HUES64 (cell line): ENCODE results near the gene RAPGEF3. TPM values are rescaled to one million over a fixed set of nuclear protein-coding genes. Genes with fewer than 3 reads are reported as not detected.

Experiments
- H3K27ac ChIP-seq: 2 replicates; pipeline ENCODE4 v1.7.0; 2013; ENCODE audit warnings: low read depth, low read length, inconsistent platforms
- H3K27me3 ChIP-seq: 2 replicates; pipeline ENCODE4 v1.6.1; 2013; ENCODE audit warnings: mild to moderate bottlenecking, low read length; ENCODE audit not compliant: insufficient read depth
- H3K36me3 ChIP-seq: 2 replicates; pipeline ENCODE4 v1.6.1; 2013; ENCODE audit warnings: mild to moderate bottlenecking, low read length; ENCODE audit not compliant: insufficient read depth
- H3K4me1 ChIP-seq: 2 replicates; pipeline ENCODE4 v1.6.1; 2013; ENCODE audit warnings: mild to moderate bottlenecking, low read length, moderate library complexity; ENCODE audit not compliant: insufficient read depth
- H3K4me3 ChIP-seq: 2 replicates; pipeline ENCODE4 v1.5.1; 2013; ENCODE audit warnings: mild to moderate bottlenecking, low read length, moderate library complexity
- H3K9ac ChIP-seq: 2 replicates; pipeline ENCODE4 v1.6.1; 2013; ENCODE audit warnings: mild to moderate bottlenecking, low read depth, low read length
- H3K9me3 ChIP-seq: 2 replicates; pipeline ENCODE4 v1.6.1; 2013; ENCODE audit warnings: low read depth, low read length; ENCODE audit not compliant: insufficient read depth
- WGBS: fragments of 150-250, 120-280 bp; methylation state at CpG from one replicate; pipeline ENCODE4 v1.1.7; 2013; ENCODE audit warnings: missing lambda C conversion rate; 5-methylcytosine and 5-hydroxymethylcytosine counted together
- polyA plus RNA-seq, 2 experiments: library from polyadenylated mRNA; stranded (reverse); fragments of 50-300 nt; gene quantifications; one replicate each; pipeline ENCODE4 v1.2.3, GENCODE V29; 2013

RAPGEF3 gene, protein sequence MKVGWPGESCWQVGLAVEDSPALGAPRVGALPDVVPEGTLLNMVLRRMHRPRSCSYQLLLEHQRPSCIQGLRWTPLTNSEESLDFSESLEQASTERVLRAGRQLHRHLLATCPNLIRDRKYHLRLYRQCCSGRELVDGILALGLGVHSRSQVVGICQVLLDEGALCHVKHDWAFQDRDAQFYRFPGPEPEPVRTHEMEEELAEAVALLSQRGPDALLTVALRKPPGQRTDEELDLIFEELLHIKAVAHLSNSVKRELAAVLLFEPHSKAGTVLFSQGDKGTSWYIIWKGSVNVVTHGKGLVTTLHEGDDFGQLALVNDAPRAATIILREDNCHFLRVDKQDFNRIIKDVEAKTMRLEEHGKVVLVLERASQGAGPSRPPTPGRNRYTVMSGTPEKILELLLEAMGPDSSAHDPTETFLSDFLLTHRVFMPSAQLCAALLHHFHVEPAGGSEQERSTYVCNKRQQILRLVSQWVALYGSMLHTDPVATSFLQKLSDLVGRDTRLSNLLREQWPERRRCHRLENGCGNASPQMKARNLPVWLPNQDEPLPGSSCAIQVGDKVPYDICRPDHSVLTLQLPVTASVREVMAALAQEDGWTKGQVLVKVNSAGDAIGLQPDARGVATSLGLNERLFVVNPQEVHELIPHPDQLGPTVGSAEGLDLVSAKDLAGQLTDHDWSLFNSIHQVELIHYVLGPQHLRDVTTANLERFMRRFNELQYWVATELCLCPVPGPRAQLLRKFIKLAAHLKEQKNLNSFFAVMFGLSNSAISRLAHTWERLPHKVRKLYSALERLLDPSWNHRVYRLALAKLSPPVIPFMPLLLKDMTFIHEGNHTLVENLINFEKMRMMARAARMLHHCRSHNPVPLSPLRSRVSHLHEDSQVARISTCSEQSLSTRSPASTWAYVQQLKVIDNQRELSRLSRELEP
- 3.1 TPM for polyA plus RNA-seq (2013, experiment 1 of 2)
- polyA plus RNA-seq (2013, experiment 2 of 2): 4.4 TPM

DNA sequence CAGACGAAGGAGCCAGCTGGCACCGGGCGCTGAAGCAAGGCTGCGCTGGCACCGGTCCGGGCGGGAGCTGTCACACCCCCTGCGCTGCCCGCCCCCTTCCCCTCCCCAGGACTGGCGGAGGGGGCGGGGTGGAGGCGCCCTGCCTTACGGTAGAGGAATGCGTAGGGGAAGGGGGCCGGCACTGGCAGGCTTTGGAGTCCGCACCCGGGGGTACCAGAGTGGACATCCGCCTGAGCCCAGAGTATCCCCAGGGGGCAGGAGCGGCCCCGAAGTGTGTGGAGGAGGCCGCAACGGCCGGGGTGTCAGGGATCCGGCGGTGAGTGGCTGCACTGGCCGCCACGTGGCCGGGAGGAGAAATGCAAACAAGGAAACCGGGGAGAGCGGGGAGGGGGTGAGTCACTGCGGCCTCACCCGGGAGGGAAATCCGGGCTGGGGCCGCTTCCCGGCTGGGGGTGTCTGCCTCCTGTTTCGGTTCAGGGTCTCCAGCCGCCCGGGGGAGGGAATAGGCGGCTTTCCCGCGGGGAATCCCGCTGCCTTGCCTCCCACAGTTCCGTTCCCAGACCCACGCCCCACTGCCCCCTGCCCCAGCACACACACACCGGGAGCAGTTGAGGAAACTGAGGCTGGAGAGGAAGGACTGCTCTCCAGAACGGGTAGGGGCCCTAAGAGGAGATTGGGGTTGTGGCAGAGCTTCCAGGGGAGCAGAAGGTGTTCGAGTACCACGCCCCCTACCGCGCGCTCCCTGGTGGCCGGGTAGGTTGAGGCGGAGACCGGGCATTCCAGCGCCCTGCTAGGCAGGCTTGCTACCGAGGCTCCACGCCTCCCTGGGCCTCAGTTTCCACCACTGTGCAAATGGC is at the start of gene RAPGEF3:
TSS of gene RAPGEF3 (minus strand) at position 47 of the 857 bp plus-strand sequence. CDS start 324 bp downstream, outside the sequence.
- Histone ChIP-seq H3K27ac (no peak within 1 kb of the TSS), H3K9me3 (no peaks in the 10 kb centered on the region), H3K9ac (peak within 1 kb of the TSS; percentile 29; the same call in 1 of the 2 replicates), H3K27me3 (0 out of 2 replicates have a peak, but pooled peaks cover 4% of the 10 kb centered on the region), H3K4me3 (peak within 1 kb of the TSS; percentile 57), H3K4me1 (peaks cover 13% of the 10 kb centered on the region), H3K36me3 (no peaks in the 10 kb centered on the region)
- 7% methylated on average over 55 of the region's 57 CpGs for WGBS

- H3K36me3 ChIP-seq: peaks cover 16% of the 10 kb centered on the region
- peaks cover 48% of the 10 kb centered on the region for H3K4me1 ChIP-seq
- no peaks in the 10 kb centered on the region for H3K9me3 ChIP-seq
- H3K27me3 ChIP-seq: no peaks in the 10 kb centered on the region
- H3K4me3 ChIP-seq: no peak overlapping the region
- no peak overlapping the region for H3K27ac ChIP-seq
- 84% methylated on average over 9 of the region's 9 CpGs for WGBS
- H3K9ac ChIP-seq: no peak overlapping the region
Observed at GRCh38 chr12:47808050-47808449, 49.4 kb upstream of the RAPGEF3 start.

- peaks cover 45% of the 10 kb centered on the region for H3K4me1 ChIP-seq
- H3K4me3 ChIP-seq: no peak overlapping the region
- H3K27ac ChIP-seq: no peak overlapping the region
- H3K36me3 ChIP-seq: peaks cover 16% of the 10 kb centered on the region
- no peak overlapping the region for H3K9ac ChIP-seq
- H3K9me3 ChIP-seq: no peaks in the 10 kb centered on the region
- no peaks in the 10 kb centered on the region for H3K27me3 ChIP-seq
- WGBS: 84% methylated on average over 5 of the region's 5 CpGs
Observed at GRCh38 chr12:47807338-47807737, 48.7 kb upstream of the RAPGEF3 start.

- H3K27ac ChIP-seq: no peak overlapping the region
- WGBS: 93% methylated on average over 2 of the region's 2 CpGs
- peaks cover 16% of the 10 kb centered on the region for H3K36me3 ChIP-seq
- no peaks in the 10 kb centered on the region for H3K27me3 ChIP-seq
- no peak overlapping the region for H3K4me3 ChIP-seq
- H3K9ac ChIP-seq: no peak overlapping the region
- H3K4me1 ChIP-seq: peaks cover 26% of the 10 kb centered on the region
- H3K9me3 ChIP-seq: no peaks in the 10 kb centered on the region
Observed at GRCh38 chr12:47805417-47805816, 46.7 kb upstream of the RAPGEF3 start.

DNA sequence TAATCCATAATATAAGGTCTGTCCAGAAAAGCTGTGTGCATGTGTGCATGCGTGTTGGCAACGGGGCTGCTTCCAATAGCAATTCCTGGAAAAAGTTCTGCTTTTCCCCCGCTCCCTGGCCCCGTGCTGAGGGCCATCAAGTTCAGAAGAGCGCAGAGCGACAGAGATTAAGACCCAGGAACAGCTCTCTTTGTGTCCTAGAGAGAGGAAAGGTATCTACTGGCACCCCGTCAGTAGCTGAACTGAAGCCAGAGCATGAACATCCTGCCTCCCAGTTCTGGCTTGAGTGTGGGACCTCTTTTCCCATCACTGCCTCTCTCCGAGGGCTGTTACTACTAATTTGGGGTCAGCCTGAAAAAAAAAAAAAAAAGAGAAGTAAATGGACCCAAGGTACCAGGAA is 45.5 kb upstream of the RAPGEF3 start:
- H3K27me3 ChIP-seq: no peaks in the 10 kb centered on the region
- no peak overlapping the region for H3K9ac ChIP-seq
- WGBS: 94% methylated on average over 8 of the region's 8 CpGs
- peaks cover 16% of the 10 kb centered on the region for H3K36me3 ChIP-seq
- no peak overlapping the region for H3K27ac ChIP-seq
- H3K4me3 ChIP-seq: no peak overlapping the region
- no peaks in the 10 kb centered on the region for H3K9me3 ChIP-seq
- peaks cover 20% of the 10 kb centered on the region for H3K4me1 ChIP-seq

DNA sequence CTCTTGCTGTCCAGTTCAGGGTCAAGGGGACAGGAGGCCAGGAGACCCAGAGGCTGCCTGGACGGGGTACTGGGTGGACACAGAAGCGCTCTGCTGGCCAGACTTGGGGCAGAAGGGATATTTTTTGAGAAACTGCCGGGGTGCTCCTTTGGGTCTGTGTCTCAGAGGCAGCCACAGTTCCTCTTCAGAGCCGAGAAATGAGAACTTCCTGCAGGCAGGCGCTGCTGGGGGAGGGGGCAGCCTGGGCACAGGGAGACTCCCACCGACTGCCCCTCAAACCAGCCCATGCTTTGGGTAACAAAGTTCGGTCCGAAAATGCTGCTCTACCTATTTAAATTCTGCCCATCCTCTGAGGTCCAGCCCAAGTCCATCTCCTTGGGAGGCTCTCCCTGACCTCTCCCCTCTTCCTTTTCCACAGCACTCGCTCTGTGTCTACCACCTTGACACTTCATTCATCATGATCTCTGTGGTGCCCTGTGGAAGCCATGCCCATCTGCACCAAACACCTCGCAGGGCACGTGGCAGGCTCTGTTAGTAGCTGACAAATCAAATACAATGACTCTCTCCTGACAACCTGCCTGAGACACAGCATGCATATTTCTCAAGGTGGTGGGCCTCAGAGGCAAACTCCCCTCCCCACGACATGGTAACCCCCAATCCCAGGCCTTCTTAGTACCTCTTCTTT is 44.7 kb upstream of the RAPGEF3 start:
- H3K27me3 ChIP-seq: no peaks in the 10 kb centered on the region
- no peaks in the 10 kb centered on the region for H3K9me3 ChIP-seq
- H3K36me3 ChIP-seq: peaks cover 16% of the 10 kb centered on the region
- H3K9ac ChIP-seq: no peak overlapping the region
- WGBS: 90% methylated on average over 12 of the region's 12 CpGs
- no peak overlapping the region for H3K27ac ChIP-seq
- peaks cover 12% of the 10 kb centered on the region for H3K4me1 ChIP-seq
- H3K4me3 ChIP-seq: no peak overlapping the region

- H3K27ac ChIP-seq: no peak overlapping the region
- H3K9ac ChIP-seq: no peak overlapping the region
- H3K4me3 ChIP-seq: no peak overlapping the region
- no peaks in the 10 kb centered on the region for H3K27me3 ChIP-seq
- 75% methylated on average over 5 of the region's 5 CpGs for whole genome bisulfite sequencing
- H3K4me1 ChIP-seq: peaks cover 2% of the 10 kb centered on the region; the same call in 1 of the 2 replicates
- no peaks in the 10 kb centered on the region for H3K9me3 ChIP-seq
- peaks cover 16% of the 10 kb centered on the region for H3K36me3 ChIP-seq
Observed at GRCh38 chr12:47802312-47802711, 43.6 kb upstream of the RAPGEF3 start.

DNA sequence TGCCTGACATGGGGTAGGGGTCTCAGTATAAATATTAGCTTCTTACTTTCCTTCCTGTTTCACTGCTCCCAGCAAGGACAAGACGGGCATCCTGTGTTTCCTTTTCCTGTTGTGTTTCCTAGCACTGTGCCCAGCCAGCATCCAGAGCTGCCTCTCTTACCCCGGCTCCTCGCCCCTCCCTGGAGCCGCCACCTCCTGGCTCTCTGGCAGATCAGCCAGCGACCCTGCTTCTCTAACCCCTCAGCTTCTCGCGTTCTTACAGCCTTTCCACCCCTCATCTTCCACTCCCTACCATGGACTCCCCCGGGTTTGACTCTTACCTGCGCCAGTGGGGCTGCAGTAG is 43.2 kb upstream of the RAPGEF3 start:
- H3K27me3 ChIP-seq: no peaks in the 10 kb centered on the region
- no peaks in the 10 kb centered on the region for H3K4me1 ChIP-seq
- peaks cover 18% of the 10 kb centered on the region for H3K36me3 ChIP-seq
- no peak overlapping the region for H3K9ac ChIP-seq
- 88% methylated on average over 9 of the region's 9 CpGs for WGBS
- H3K27ac ChIP-seq: no peak overlapping the region
- H3K9me3 ChIP-seq: no peaks in the 10 kb centered on the region
- H3K4me3 ChIP-seq: no peak overlapping the region

DNA sequence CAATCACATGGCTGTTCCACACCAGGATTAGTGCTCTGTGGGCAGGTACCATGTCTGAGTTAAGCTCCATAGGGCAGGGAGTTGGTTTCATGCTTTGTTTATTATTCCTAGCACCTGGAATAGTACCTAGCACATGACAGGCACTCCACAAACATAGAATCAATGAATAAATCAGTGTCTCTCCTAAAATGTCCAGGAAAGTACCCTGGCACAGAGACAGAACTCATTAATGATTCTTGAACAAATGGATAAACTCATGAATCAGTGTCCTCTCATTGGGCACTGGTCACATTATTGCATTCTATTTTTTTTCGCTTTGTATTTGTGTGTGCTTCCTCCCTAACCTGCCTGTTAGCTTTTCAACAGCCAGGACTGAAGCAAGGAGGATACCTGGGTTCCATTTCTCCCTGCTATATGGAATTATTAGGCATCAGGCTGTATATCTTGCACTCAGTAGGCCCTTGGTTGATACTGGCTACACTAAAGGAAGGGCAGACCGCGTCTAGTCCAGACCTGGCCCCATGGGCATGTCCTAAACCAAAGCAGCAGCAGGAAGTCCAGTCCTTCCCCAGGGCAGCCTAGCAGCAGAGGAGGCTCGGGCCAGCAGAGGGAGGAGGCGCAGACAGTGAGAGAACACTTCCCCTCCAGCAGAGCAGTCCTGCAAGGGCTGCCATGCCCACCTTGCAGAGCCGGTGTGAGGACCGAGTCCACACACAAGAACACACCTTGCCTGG is 42.7 kb upstream of the RAPGEF3 start:
- H3K4me3 ChIP-seq: no peak overlapping the region
- H3K9ac ChIP-seq: no peak overlapping the region
- 92% methylated on average over 5 of the region's 7 CpGs for WGBS
- H3K4me1 ChIP-seq: no peaks in the 10 kb centered on the region
- no peak overlapping the region for H3K27ac ChIP-seq
- no peaks in the 10 kb centered on the region for H3K9me3 ChIP-seq
- H3K27me3 ChIP-seq: no peaks in the 10 kb centered on the region
- H3K36me3 ChIP-seq: peaks cover 23% of the 10 kb centered on the region

GRCh38 chr12:47800582-47800981 is 41.9 kb upstream of the RAPGEF3 start:
- Histone ChIP-seq H3K9me3 (no peaks in the 10 kb centered on the region), H3K4me1 (no peaks in the 10 kb centered on the region), H3K4me3 (no peak overlapping the region), H3K36me3 (peaks cover 25% of the 10 kb centered on the region), H3K27me3 (no peaks in the 10 kb centered on the region), H3K27ac (no peak overlapping the region), H3K9ac (no peak overlapping the region)
- 90% methylated on average over 7 of the region's 7 CpGs for WGBS
